Cardiac muscle cell (in vitro differentiated cells and primary cell): ENCODE results near the gene FDXACB1. TPM values are rescaled to one million over a fixed set of nuclear protein-coding genes. Genes with fewer than 3 reads are reported as not detected.

Experiments used
- DNase-seq, 2 donors: peaks; one replicate each; pipeline versions ENCODE4 v3.0.0 to v3.0.0-alpha.2; 2010 to 2017; ENCODE audit warnings: low read depth in 1 of 2, low spot score in 1 of 2
- H3K27ac ChIP-seq: fragments of 200-600 bp; sonication (generic); 2 replicates; pipeline ENCODE4 v1.5.1; 2016
- H3K27me3 ChIP-seq: fragments of 200-600 bp; sonication (generic); 2 replicates; pipeline ENCODE4 v1.6.0; 2016; ENCODE audit warnings: control low read depth
- H3K36me3 ChIP-seq: fragments of 200-600 bp; sonication (generic); 2 replicates; pipeline ENCODE4 v1.5.1; 2016; ENCODE audit warnings: control low read depth
- H3K4me1 ChIP-seq: fragments of 200-600 bp; sonication (generic); 2 replicates; pipeline ENCODE4 v1.8.1; 2017; ENCODE audit warnings: low read depth, mild to moderate bottlenecking, mixed run types
- H3K4me3 ChIP-seq: fragments of 200-600 bp; sonication (generic); 2 replicates; pipeline ENCODE4 v1.5.1; 2016; ENCODE audit warnings: mild to moderate bottlenecking
- H3K9me3 ChIP-seq: fragments of 200-600 bp; sonication (generic); 2 replicates; pipeline ENCODE4 v1.5.1; 2017; ENCODE audit warnings: low read depth, mild to moderate bottlenecking, control low read depth
- CTCF ChIP-seq: IDR thresholded peaks from 2 replicates; pipeline ENCODE4 v1.5.1; 2012; ENCODE audit warnings: low read depth, mild to moderate bottlenecking, low read length
- polyA plus RNA-seq: library from polyadenylated mRNA; unstranded; fragments of >200 nt; fragmentation: Nextera tagmentation; extraction: Ambion mirVana; gene quantifications from 2 replicates; pipeline ENCODE4 v1.2.1, GENCODE V29; 2016
- total RNA-seq: library from RNA; depleted of rRNA; stranded (reverse); fragments of >200 nt; gene quantifications from 2 replicates; pipeline ENCODE4 v1.2.3, GENCODE V29; 2016

Gene FDXACB1
- total and polyA plus RNA-seq, 2 experiments from 2014 or later = 2.9 to 4.9 TPM

DNA sequence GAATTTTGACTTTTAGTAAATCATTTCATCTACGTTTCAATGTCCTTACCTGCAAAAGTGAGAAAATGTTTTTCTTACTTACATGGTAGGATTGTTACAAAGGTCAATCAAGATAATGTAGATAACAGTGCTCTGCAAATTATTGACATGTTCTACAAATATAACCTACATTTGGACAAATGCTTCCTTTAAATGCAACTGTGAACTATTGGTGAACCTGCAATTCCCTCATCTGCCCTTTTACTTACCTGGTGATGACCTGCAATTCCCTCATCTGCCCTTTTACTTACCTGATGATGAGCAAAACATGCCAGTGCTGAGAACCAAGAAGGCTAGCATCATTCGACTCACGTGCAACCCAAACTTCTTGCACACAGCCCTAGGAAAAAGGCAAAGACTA, 18.7 kb downstream of the FDXACB1 start:
- H3K4me3 ChIP-seq = no peak overlapping the region
- no peaks in the 10 kb centered on the region for H3K27me3 ChIP-seq
- H3K27ac ChIP-seq = no peak overlapping the region
- no peaks in the 10 kb centered on the region for H3K4me1 ChIP-seq
- no peak for DNase-seq
- peaks cover 30% of the 10 kb centered on the region for H3K36me3 ChIP-seq
- no peak for TF ChIP-seq CTCF
- H3K9me3 ChIP-seq = no peaks in the 10 kb centered on the region

DNA sequence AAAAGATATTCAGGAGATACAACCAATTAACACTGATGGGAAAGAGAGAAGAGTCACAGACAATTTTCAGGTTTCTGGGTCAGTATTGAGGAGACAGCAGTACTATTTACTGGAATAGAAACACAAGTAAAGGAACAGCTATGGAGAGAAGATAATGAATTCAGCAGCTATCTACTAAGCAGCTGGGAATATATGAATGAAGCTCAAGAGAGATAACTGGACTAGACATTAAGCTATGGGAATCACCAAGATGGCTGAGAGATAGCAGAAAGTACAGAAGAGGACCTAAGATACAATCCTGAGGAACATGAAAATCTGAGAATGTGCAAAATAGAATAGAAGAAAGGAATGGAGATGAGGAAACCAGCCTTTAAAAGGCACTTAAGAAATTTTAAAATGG, 23.5 kb downstream of the FDXACB1 start:
- Histone ChIP-seq H3K27ac (no peak overlapping the region), H3K27me3 (no peaks in the 10 kb centered on the region), H3K4me1 (no peaks in the 10 kb centered on the region), H3K9me3 (no peaks in the 10 kb centered on the region), H3K36me3 (peaks cover 23% of the 10 kb centered on the region), H3K4me3 (no peak overlapping the region)
- no peak for DNase-seq
- TF ChIP-seq CTCF = no peak

DNA sequence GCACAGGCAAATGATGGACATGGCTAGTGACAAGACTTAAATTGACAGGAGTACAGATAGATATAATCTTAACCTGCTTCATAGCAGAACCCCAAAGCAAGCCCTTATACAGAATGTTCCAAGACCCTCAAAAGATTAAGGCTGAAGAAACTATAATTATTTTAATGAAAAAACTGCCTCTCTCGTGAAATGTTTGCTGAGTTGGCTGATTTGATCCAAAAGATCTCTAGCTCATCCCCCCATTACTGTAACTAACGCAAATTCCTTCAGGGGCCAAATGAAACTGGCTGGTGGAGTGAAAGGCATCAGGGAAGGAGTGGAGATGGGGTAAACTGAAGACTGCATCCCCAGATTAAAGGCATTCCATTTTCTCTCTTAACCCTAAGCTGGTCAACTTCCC, 26.9 kb downstream of the FDXACB1 start:
- Histone ChIP-seq H3K27ac (no peak overlapping the region), H3K36me3 (peaks cover 16% of the 10 kb centered on the region), H3K4me3 (no peak overlapping the region), H3K4me1 (peaks cover under 1% of the 10 kb centered on the region), H3K27me3 (no peaks in the 10 kb centered on the region), H3K9me3 (no peaks in the 10 kb centered on the region)
- DNase-seq = no peak
- TF ChIP-seq CTCF = no peak

DNA sequence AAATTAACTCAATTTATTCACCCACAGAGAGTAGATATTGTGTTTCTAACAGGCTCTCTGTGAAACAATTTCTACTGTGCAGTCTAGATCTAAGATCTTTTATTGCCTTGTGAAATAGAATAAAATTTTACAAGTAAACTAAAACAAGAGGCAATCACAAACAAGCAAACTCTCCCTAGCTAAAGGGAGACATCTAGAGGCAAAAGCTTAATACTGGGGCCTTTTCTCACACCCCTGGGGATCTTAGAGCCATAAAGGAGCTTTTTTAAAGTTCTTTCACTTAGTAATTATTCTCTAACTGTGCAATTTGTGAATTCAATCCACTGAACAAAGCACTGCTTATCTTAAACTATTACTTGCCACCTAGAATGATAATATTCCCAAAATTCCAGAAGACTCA, 27.3 kb downstream of the FDXACB1 start:
- peak; percentile 60 for TF ChIP-seq CTCF
- Histone ChIP-seq H3K4me1 (peaks cover 5% of the 10 kb centered on the region), H3K4me3 (no peak overlapping the region), H3K9me3 (no peaks in the 10 kb centered on the region), H3K27ac (no peak overlapping the region), H3K36me3 (peaks cover 16% of the 10 kb centered on the region), H3K27me3 (no peaks in the 10 kb centered on the region)
- DNase-seq = peak in 1 of 2 donors; percentile 50

DNA sequence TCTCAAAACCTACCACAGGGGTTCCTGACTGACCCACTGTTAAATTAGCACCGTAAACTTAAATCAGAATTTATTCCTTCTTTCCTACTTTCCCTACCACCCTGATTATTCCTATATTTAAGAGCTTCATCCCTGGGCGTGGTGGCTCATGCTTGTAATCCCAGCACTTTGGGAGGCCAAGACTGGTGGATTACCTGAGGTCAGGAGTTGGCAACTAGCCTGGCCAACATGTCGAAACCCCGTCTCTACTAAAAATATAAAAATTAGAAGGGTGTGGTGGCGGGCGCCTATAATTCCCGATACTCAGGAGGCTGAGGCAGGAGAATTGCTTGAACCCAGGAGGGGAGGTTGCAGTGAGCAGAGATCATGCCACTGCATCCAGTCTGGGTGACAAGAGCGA, 27.9 kb downstream of the FDXACB1 start:
- Histone ChIP-seq H3K27me3 (no peaks in the 10 kb centered on the region), H3K4me1 (peaks cover 10% of the 10 kb centered on the region), H3K9me3 (no peaks in the 10 kb centered on the region), H3K36me3 (peaks cover 16% of the 10 kb centered on the region), H3K4me3 (no peak overlapping the region), H3K27ac (no peak overlapping the region)
- no peak for DNase-seq
- TF ChIP-seq CTCF = no peak

GRCh38 chr11:111849631-111850030, 29.3 kb downstream of the FDXACB1 start:
- H3K4me1 ChIP-seq = peaks cover 10% of the 10 kb centered on the region
- no peak for TF ChIP-seq CTCF
- DNase-seq = no peak
- H3K27ac ChIP-seq = no peak overlapping the region
- H3K4me3 ChIP-seq = no peak overlapping the region
- peaks cover 15% of the 10 kb centered on the region for H3K36me3 ChIP-seq
- H3K27me3 ChIP-seq = no peaks in the 10 kb centered on the region
- H3K9me3 ChIP-seq = no peaks in the 10 kb centered on the region
